ENCODE results near the gene GIMAP5.

The GIMAP5 gene

DNA sequence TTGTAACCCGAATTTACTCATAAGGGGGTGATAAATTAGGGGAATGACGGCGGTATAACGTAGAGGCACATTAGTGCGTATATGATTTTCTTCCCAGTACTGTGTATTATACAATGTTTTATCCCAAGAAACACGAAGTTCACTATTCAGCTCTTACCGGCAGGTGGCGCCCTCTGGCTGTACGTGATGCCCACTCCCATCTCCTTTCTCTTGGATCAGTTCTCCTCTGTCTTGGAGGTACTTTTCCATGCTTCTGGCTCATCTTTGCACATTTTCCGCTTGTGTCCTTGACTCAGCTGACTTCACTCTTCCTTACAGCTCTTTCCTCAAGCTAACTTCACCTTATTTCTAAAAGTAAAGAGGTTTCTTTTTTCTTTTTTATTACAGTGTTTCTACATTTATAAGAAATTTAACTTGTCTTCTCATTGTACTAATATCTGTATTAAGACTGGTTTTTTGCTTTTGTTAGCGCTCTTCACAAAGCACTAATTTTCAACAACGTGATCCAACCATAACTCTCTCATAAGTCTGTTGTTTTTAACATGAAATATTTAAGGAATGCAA is 41.6 kb downstream of the GIMAP5 start:
- ATAC-seq: no peak
- Mint-ChIP-seq H3K9me3 (peaks cover 6% of the 10 kb centered on the region), H3K27ac (no peak overlapping the region), H3K27me3 (peaks cover 21% of the 10 kb centered on the region), H3K4me3 (no peak overlapping the region), H3K36me3 (peaks cover 4% of the 10 kb centered on the region), H3K4me1 (peaks cover 6% of the 10 kb centered on the region)

GRCh38 chr7:150780292-150780691 is 43.1 kb downstream of the GIMAP5 start:
- no peak for ATAC-seq
- no peaks in the 10 kb centered on the region for H3K36me3 Mint-ChIP-seq
- H3K9me3 Mint-ChIP-seq: no peaks in the 10 kb centered on the region
- no peak overlapping the region for H3K4me3 Mint-ChIP-seq
- no peak overlapping the region for H3K27ac Mint-ChIP-seq
- peaks cover 6% of the 10 kb centered on the region for H3K4me1 Mint-ChIP-seq
- H3K27me3 Mint-ChIP-seq: peaks cover 21% of the 10 kb centered on the region

DNA sequence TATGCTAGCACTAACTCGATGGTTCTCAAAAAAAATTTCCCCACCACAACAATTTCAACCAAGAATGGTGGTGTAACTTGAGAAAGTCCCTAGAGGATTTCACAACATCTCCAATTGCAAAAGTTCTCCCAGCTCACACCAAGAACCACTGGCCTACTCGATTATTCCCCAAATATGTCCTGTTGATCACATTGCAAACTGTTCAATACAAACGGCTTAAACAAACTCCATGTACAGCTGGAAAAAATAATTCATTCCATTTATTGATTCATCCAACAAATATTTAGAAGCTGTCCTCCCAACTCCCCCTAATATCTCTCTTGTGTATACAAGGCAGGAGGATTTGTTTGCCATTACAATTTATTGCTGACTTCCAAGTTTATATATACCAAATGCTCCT is 43.9 kb downstream of the GIMAP5 start:
- H3K9me3 Mint-ChIP-seq: no peaks in the 10 kb centered on the region
- H3K36me3 Mint-ChIP-seq: no peaks in the 10 kb centered on the region
- H3K27ac Mint-ChIP-seq: no peak overlapping the region
- ATAC-seq: no peak
- peaks cover 13% of the 10 kb centered on the region for H3K4me1 Mint-ChIP-seq
- H3K27me3 Mint-ChIP-seq: peaks cover 21% of the 10 kb centered on the region
- H3K4me3 Mint-ChIP-seq: no peak overlapping the region

- Mint-ChIP-seq H3K4me1 (peaks cover 14% of the 10 kb centered on the region), H3K36me3 (no peaks in the 10 kb centered on the region), H3K4me3 (no peak overlapping the region), H3K27ac (no peak overlapping the region), H3K9me3 (no peaks in the 10 kb centered on the region), H3K27me3 (peaks cover 21% of the 10 kb centered on the region)
- no peak for ATAC-seq
Observed at GRCh38 chr7:150781961-150782360, 44.7 kb downstream of the GIMAP5 start.

DNA sequence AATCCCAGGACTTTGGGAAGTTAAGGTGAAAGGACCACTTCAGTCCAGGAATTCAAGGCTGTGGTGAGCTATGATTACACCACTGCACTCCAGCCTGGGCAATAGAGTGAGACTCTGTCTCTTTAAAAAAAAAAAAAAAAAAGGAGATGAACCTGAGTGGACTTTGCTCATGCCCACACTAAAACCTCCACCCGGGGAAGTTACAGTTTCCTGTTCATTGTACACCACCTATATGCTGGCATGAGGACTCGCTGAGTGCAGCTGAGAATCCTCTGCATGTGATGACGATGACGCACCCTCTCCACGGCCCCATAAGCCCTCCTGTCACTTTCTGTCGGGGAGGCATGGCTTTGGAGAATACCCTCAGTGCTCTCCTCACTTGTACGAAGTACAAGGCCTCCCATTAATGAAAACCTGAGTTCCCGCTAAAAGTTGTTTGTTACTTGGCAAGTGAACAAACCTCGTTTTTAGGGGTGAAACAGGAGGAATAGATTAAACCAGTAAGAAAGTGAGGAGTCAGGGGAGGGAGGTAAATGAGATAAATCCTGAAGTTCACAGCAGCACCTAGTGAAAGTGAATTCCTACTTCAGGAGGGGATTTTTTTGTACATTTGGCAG is 47.0 kb downstream of the GIMAP5 start:
- H3K27me3 Mint-ChIP-seq: peaks cover 21% of the 10 kb centered on the region
- no peaks in the 10 kb centered on the region for H3K9me3 Mint-ChIP-seq
- no peak overlapping the region for H3K4me3 Mint-ChIP-seq
- H3K4me1 Mint-ChIP-seq: peaks cover 20% of the 10 kb centered on the region
- no peak for ATAC-seq
- H3K36me3 Mint-ChIP-seq: no peaks in the 10 kb centered on the region
- H3K27ac Mint-ChIP-seq: no peak overlapping the region

GRCh38 chr7:150784954-150785353 is 47.7 kb downstream of the GIMAP5 start:
- Mint-ChIP-seq H3K36me3 (no peaks in the 10 kb centered on the region), H3K9me3 (no peaks in the 10 kb centered on the region), H3K27me3 (peaks cover 21% of the 10 kb centered on the region), H3K4me3 (no peak overlapping the region), H3K4me1 (peaks cover 20% of the 10 kb centered on the region), H3K27ac (peak overlapping the region; percentile 25)
- no peak for ATAC-seq

GRCh38 chr7:150787321-150788281 is 50.4 kb downstream of the GIMAP5 start:
- Mint-ChIP-seq H3K9me3 (no peaks in the 10 kb centered on the region), H3K4me1 (peaks cover 20% of the 10 kb centered on the region), H3K36me3 (no peaks in the 10 kb centered on the region), H3K27ac (peak overlapping the region; percentile 86), H3K27me3 (peaks cover 8% of the 10 kb centered on the region), H3K4me3 (peak overlapping the region; percentile 9)
- ATAC-seq: peak; percentile 62

DNA sequence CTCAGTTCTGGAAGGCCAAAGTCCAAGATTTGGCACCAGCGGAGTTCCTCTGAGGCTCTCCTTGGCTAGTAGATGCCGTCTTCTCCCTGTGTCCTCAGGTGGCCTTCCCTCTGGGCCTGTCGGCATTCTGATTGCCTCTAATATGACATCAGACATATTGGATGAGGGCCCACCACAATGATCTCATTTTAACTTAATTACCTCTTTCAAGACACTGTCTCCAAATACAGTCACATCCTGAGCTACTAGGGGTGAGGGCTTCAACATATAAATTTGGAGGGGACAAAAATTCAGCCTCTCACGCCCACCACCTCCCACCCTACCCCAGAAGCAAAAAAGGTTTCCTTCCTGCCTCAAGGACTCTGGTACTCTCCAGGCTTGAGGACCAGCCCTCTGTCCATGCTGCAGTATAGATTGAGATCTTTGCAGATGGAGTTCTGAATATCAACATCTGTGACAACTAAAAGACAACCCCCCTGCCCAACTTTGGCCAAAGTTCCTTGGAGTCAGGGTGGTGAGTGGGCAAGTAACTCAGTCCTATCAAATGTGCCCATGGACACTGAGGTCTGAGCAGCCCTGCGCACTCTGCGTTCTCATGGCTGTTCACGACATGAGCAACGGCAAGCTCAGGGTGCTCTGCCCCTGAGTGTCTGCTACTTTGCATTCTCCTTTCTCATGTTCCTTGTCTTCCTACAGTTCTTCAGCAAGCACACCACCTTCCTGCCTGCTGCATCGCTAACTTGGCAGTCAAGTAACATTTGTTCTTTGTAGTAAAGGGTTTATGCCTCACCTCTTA is 51.5 kb downstream of the GIMAP5 start:
- Mint-ChIP-seq H3K4me3 (no peak overlapping the region), H3K27ac (peak overlapping the region; percentile 86), H3K27me3 (peaks cover 8% of the 10 kb centered on the region), H3K9me3 (no peaks in the 10 kb centered on the region), H3K36me3 (no peaks in the 10 kb centered on the region), H3K4me1 (peaks cover 20% of the 10 kb centered on the region)
- ATAC-seq: no peak

DNA sequence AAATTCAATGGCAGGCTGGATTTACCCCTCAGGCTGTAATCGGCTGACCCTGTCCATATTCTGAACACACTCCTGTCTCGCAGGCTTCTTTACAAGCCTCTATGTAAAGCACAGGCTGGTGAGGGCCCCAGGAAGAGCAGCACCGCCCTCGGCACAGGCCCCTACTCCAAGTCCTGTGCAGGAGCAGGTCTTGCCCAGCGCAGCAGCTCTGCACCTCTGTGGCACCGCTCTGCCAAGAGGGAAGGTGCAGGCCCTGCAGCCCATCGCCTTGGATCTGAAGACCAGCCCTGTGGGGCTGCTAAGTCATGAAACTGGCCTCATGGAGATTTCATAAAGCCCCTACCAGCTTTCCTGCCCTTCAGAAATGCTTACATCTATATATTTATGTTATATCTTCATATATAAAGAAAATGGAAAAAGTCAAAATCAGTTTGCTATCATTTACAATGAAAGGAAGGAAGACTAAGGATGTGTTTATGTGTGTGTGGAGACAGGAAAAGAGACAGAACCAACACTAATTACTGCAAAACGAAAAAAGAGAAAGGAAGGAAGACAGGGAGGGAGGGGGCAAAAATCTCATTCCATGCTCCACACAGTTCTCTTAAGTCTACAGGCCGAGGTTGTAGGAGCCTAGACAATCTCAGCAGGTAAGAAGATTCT is 53.3 kb downstream of the GIMAP5 start:
- no peak overlapping the region for H3K4me3 Mint-ChIP-seq

GRCh38 chr7:150791304-150791703 is 54.1 kb downstream of the GIMAP5 start:
- ATAC-seq: no peak
- peaks cover 8% of the 10 kb centered on the region for H3K27me3 Mint-ChIP-seq
- H3K4me1 Mint-ChIP-seq: peaks cover 12% of the 10 kb centered on the region
- H3K9me3 Mint-ChIP-seq: peaks cover under 1% of the 10 kb centered on the region
- H3K4me3 Mint-ChIP-seq: no peak overlapping the region
- H3K27ac Mint-ChIP-seq: no peak overlapping the region
- no peaks in the 10 kb centered on the region for H3K36me3 Mint-ChIP-seq

More for the DNA sequence above, 53.3 kb downstream of the GIMAP5 start:
- ATAC-seq: no peak
- no peaks in the 10 kb centered on the region for H3K9me3 Mint-ChIP-seq
- H3K27ac Mint-ChIP-seq: no peak overlapping the region
- no peaks in the 10 kb centered on the region for H3K36me3 Mint-ChIP-seq
- H3K27me3 Mint-ChIP-seq: peaks cover 8% of the 10 kb centered on the region
- H3K4me1 Mint-ChIP-seq: peaks cover 19% of the 10 kb centered on the region

DNA sequence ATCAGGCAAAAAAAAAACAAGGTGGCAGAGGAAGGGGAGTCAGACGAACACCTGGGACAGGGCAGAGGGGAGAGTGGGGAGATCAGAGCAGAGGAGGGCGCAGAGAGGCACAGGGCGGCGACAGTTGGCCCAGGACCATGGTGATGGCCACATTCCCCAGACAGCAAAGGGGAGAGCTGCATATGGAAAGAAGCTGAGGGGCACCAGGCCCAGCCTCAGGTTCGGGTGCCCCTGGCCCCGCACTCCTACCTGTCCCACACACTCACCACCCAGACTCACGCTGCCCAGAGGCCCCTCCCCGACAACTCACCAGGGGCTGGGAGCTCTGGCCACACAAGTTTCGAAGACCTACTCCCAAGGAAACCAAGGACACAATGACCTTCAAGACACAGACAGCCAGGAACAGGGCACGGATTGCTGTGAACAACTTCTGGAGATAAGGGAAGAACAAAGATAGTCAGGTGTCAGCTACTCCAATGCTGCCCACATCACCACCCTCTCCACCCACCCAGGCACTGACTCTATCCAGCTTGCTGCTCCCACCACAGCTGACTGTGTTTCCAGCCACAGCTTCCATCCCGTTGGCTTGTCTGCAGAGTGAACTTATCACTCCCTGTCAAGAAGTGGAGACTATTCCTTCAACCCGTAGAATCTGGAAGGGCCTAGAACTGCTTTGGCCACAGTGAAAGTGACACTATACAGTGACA is 54.7 kb downstream of the GIMAP5 start:
- Mint-ChIP-seq H3K36me3 (no peaks in the 10 kb centered on the region), H3K4me3 (no peak overlapping the region), H3K27me3 (peaks cover 8% of the 10 kb centered on the region), H3K4me1 (peaks cover 12% of the 10 kb centered on the region), H3K9me3 (peaks cover 2% of the 10 kb centered on the region), H3K27ac (no peak overlapping the region)
- no peak for ATAC-seq

Measured in stimulated activated memory B cell treated with anti-CD40 and anti-IgM and Interleukin-4, amounts not matched to agents 10 μg/mL and 1 μg/mL and 100 μg/mL, for 72 hours (primary cell).